OCI-LY1 (cell line): ENCODE measurements around the gene CYTH4.
"Not testable (repeated sequence)": the region's sequence is repeated elsewhere in the genome, so short reads cannot be mapped to it uniquely, and the experiment has no call there.

Source experiments
- H2AFZ ChIP-seq: fragments of 200-600 bp; sonication (generic), shearing (Covaris generic); 2 replicates; pipeline ENCODE4 v1.6.0; 2014; ENCODE audit warnings: antibody characterized with exemption, mild to moderate bottlenecking, low read length
- H3F3A ChIP-seq: fragments of 200-600 bp; sonication (generic), shearing (Covaris generic); 2 replicates; pipeline ENCODE4 v1.6.0; 2014; ENCODE audit warnings: mild to moderate bottlenecking, antibody characterized with exemption, low read length, moderate library complexity; ENCODE audit not compliant: insufficient read depth
- H3K27ac ChIP-seq: fragments of 200-600 bp; sonication (generic); 2 replicates; pipeline ENCODE4 v1.5.1; 2014; ENCODE audit warnings: low read length, mixed run types, mild to moderate bottlenecking, low read depth; ENCODE audit not compliant: poor library complexity, severe bottlenecking
- H3K27me3 ChIP-seq: fragments of 200-600 bp; sonication (generic); 2 replicates; pipeline ENCODE4 v1.6.0; 2014; ENCODE audit warnings: antibody characterized with exemption, mild to moderate bottlenecking, low read length, moderate library complexity; ENCODE audit not compliant: insufficient read depth
- H3K36me3 ChIP-seq: fragments of 200-600 bp; sonication (generic); 2 replicates; pipeline ENCODE4 v1.6.1; 2014; ENCODE audit warnings: mild to moderate bottlenecking, antibody characterized with exemption, low read length, moderate library complexity, mixed read lengths; ENCODE audit not compliant: insufficient read depth
- H3K4me1 ChIP-seq: fragments of 200-600 bp; sonication (generic); 2 replicates; pipeline ENCODE4 v1.5.1; 2014; ENCODE audit warnings: mild to moderate bottlenecking, low read length, moderate library complexity; ENCODE audit not compliant: insufficient read depth, severe bottlenecking
- H3K4me2 ChIP-seq: fragments of 200-600 bp; sonication (generic), shearing (Covaris generic); 2 replicates; pipeline ENCODE4 v1.6.1; 2014; ENCODE audit warnings: low read length
- H3K4me3 ChIP-seq: fragments of 200-600 bp; sonication (generic); 2 replicates; pipeline ENCODE4 v1.5.1; 2014; ENCODE audit warnings: low read length, low read depth, mild to moderate bottlenecking, mixed read lengths; ENCODE audit not compliant: poor library complexity, severe bottlenecking
- H3K79me2 ChIP-seq: fragments of 200-600 bp; shearing (Covaris generic); 2 replicates; pipeline ENCODE4 v1.6.1; 2016; ENCODE audit warnings: mixed run types, low read length, mixed read lengths; ENCODE audit not compliant: insufficient read depth
- H3K9ac ChIP-seq: fragments of 200-600 bp; sonication (generic), shearing (Covaris generic); 2 replicates; pipeline ENCODE4 v1.6.1; 2014; ENCODE audit warnings: mild to moderate bottlenecking, low read length, mixed read lengths
- H3K9me2 ChIP-seq: fragments of 200-600 bp; sonication (generic), shearing (Covaris generic); 2 replicates; pipeline ENCODE4 v1.6.1; 2014; ENCODE audit warnings: low read depth, mild to moderate bottlenecking, low read length, mixed read lengths
- H3K9me3 ChIP-seq: fragments of 200-600 bp; shearing (Covaris generic); 2 replicates; pipeline ENCODE4 v1.6.1; 2014; ENCODE audit warnings: low read length, mixed read lengths
- H4K20me1 ChIP-seq: fragments of 200-600 bp; sonication (generic), shearing (Covaris generic); 2 replicates; pipeline ENCODE4 v1.6.0; 2016; ENCODE audit warnings: mild to moderate bottlenecking, low read length; ENCODE audit not compliant: insufficient read depth
- EZH2 ChIP-seq: fragments of 200-600 bp; sonication (generic), shearing (Covaris generic); IDR thresholded peaks from 2 replicates; pipeline ENCODE4 v1.8.0; 2017; ENCODE audit warnings: borderline replicate concordance, mixed run types, mild to moderate bottlenecking, antibody characterized with exemption, low read length, moderate library complexity, mixed read lengths
- TF ChIP-seq, protein P1 (sequence below): fragments of 200-600 bp; sonication (generic), shearing (Covaris generic); IDR thresholded peaks from 2 replicates; pipeline ENCODE4 v1.5.1; 2017; ENCODE audit warnings: mild to moderate bottlenecking, antibody characterized with exemption, low read length, moderate library complexity, mixed read lengths

The CYTH4 gene

DNA sequence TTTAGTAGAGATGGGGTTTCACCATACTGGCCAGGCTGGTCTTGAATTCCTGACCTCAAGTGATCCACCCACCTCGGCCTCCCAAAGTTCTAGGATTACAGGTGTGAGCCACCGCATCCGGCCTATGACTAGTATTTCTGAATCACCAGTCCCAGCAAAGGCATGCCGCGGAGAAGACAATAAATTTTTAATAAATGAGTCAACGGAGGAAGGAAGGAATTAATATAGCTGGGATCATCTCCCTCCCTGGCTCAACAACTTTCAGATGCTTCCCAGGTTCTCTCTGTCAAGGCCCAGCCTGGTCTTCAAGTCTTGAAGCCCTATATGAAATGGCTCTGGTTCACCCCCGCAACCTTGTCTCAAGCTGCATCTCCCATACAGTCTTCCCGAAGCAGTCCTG, 45.7 kb downstream of the CYTH4 start:
- Histone ChIP-seq H3K27me3 (no peaks in the 10 kb centered on the region; the same call in 1 of the 2 replicates), H2AFZ (no peak overlapping the region), H3K9me3 (no peaks in the 10 kb centered on the region)

GRCh38 chr22:37328538-37329237, 46.4 kb downstream of the CYTH4 start:
- not testable (repeated sequence) for H3K9me2 ChIP-seq, H3K79me2 ChIP-seq, H3K36me3 ChIP-seq, H3F3A ChIP-seq, H3K9me3 ChIP-seq, H3K27ac ChIP-seq, H3K27me3 ChIP-seq, H3K4me1 ChIP-seq, H3K4me3 ChIP-seq, H3K4me2 ChIP-seq, H3K9ac ChIP-seq, H4K20me1 ChIP-seq, H2AFZ ChIP-seq

More for the DNA sequence above, 45.7 kb downstream of the CYTH4 start:
- Histone ChIP-seq H3K9ac (no peak overlapping the region), H3K36me3 (no peaks in the 10 kb centered on the region), H3K79me2 (no peaks in the 10 kb centered on the region), H3F3A (no peaks in the 10 kb centered on the region), H4K20me1 (no peaks in the 10 kb centered on the region), H3K27ac (no peak overlapping the region), H3K4me1 (no peaks in the 10 kb centered on the region), H3K9me2 (no peaks in the 10 kb centered on the region), H3K4me2 (no peak overlapping the region), H3K4me3 (no peak overlapping the region)
- TF ChIP-seq, protein P1, sequence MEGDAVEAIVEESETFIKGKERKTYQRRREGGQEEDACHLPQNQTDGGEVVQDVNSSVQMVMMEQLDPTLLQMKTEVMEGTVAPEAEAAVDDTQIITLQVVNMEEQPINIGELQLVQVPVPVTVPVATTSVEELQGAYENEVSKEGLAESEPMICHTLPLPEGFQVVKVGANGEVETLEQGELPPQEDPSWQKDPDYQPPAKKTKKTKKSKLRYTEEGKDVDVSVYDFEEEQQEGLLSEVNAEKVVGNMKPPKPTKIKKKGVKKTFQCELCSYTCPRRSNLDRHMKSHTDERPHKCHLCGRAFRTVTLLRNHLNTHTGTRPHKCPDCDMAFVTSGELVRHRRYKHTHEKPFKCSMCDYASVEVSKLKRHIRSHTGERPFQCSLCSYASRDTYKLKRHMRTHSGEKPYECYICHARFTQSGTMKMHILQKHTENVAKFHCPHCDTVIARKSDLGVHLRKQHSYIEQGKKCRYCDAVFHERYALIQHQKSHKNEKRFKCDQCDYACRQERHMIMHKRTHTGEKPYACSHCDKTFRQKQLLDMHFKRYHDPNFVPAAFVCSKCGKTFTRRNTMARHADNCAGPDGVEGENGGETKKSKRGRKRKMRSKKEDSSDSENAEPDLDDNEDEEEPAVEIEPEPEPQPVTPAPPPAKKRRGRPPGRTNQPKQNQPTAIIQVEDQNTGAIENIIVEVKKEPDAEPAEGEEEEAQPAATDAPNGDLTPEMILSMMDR = no peak
- no peak for TF ChIP-seq EZH2

GRCh38 chr22:37329238-37330140, 47.2 kb downstream of the CYTH4 start:
- H3K27me3 ChIP-seq = 0 out of 2 replicates have a peak, but pooled peaks cover 5% of the 10 kb centered on the region
- no peaks in the 10 kb centered on the region for H3K9me2 ChIP-seq
- H4K20me1 ChIP-seq = no peaks in the 10 kb centered on the region
- TF ChIP-seq EZH2 = no peak
- TF ChIP-seq, protein P1 = no peak
- H3K79me2 ChIP-seq = no peaks in the 10 kb centered on the region
- no peak overlapping the region for H3K9ac ChIP-seq
- no peak overlapping the region for H3K27ac ChIP-seq
- H3F3A ChIP-seq = no peaks in the 10 kb centered on the region
- no peaks in the 10 kb centered on the region for H3K36me3 ChIP-seq
- no peaks in the 10 kb centered on the region for H3K9me3 ChIP-seq
- H3K4me1 ChIP-seq = no peaks in the 10 kb centered on the region
- no peak overlapping the region for H3K4me3 ChIP-seq
- no peak overlapping the region for H3K4me2 ChIP-seq
- no peak overlapping the region for H2AFZ ChIP-seq
